Measurements from ENCODE around the gene METTL1. TPM values are rescaled to one million over a fixed set of nuclear protein-coding genes. Genes with fewer than 3 reads are reported as not detected.
A peak's percentile ranks its signal among the peaks of the same experiment; 100 is the strongest.

METTL1 gene
- total and polyA plus RNA-seq, 9 of the 15 experiments (the other 6 are each of a cell fraction or from before 2014, with no cell fraction given), result 12.6 to 65.9 (median 39.2) TPM

DNA sequence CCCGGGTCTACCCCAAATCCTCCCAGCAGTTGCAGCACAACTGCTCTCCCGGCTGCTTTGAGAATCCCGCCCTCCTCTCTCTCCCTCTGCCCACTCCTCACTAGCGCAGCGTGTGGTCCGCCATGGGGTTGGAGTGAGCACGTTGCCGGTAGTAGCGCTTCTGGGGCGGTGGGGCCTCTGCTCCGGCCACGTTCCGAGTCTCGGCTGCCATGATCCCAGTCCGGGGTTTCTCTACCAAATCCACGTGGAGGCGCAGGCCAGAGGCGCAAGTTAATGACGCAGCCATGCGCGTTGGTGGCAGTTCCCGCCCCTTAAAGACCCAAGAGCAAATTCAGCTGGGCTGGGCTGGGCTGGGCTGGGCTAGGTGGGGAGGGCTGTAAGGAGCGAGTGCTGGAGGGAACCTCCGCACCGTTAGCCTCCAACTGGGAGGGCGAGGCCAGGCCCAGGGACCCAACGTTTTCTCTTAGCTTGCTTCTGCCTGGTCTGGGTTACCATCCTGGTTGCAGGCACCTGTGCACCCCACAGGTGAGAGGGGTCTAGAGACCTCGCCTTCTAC lies at the start of gene METTL1 (continued):
- TF ChIP-seq, protein P1, sequence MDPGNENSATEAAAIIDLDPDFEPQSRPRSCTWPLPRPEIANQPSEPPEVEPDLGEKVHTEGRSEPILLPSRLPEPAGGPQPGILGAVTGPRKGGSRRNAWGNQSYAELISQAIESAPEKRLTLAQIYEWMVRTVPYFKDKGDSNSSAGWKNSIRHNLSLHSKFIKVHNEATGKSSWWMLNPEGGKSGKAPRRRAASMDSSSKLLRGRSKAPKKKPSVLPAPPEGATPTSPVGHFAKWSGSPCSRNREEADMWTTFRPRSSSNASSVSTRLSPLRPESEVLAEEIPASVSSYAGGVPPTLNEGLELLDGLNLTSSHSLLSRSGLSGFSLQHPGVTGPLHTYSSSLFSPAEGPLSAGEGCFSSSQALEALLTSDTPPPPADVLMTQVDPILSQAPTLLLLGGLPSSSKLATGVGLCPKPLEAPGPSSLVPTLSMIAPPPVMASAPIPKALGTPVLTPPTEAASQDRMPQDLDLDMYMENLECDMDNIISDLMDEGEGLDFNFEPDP (CRISPR knock-in tag; IDR thresholded peaks at IDR 0.05), result no peak
- peak; percentile 84 for TF ChIP-seq HCFC1 (IDR thresholded peaks at IDR 0.05; ENCODE audit: low read depth, low read length)
- peak; percentile 83 for TF ChIP-seq RB1 (IDR thresholded peaks at IDR 0.05; ENCODE audit: low read depth)
- no peak for TF ChIP-seq PURB (CRISPR knock-in tag; IDR thresholded peaks at IDR 0.05; ENCODE audit: low read depth)
- TF ChIP-seq, protein P2, sequence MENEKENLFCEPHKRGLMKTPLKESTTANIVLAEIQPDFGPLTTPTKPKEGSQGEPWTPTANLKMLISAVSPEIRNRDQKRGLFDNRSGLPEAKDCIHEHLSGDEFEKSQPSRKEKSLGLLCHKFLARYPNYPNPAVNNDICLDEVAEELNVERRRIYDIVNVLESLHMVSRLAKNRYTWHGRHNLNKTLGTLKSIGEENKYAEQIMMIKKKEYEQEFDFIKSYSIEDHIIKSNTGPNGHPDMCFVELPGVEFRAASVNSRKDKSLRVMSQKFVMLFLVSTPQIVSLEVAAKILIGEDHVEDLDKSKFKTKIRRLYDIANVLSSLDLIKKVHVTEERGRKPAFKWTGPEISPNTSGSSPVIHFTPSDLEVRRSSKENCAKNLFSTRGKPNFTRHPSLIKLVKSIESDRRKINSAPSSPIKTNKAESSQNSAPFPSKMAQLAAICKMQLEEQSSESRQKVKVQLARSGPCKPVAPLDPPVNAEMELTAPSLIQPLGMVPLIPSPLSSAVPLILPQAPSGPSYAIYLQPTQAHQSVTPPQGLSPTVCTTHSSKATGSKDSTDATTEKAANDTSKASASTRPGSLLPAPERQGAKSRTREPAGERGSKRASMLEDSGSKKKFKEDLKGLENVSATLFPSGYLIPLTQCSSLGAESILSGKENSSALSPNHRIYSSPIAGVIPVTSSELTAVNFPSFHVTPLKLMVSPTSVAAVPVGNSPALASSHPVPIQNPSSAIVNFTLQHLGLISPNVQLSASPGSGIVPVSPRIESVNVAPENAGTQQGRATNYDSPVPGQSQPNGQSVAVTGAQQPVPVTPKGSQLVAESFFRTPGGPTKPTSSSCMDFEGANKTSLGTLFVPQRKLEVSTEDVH (IDR thresholded peaks at IDR 0.05; ENCODE audit: low read depth, partially characterized antibody), result peak; percentile 77
- peak; percentile 89 for TF ChIP-seq PHF8 (IDR thresholded peaks at IDR 0.05; ENCODE audit: borderline replicate concordance, low read length)
- TF ChIP-seq, protein P3, sequence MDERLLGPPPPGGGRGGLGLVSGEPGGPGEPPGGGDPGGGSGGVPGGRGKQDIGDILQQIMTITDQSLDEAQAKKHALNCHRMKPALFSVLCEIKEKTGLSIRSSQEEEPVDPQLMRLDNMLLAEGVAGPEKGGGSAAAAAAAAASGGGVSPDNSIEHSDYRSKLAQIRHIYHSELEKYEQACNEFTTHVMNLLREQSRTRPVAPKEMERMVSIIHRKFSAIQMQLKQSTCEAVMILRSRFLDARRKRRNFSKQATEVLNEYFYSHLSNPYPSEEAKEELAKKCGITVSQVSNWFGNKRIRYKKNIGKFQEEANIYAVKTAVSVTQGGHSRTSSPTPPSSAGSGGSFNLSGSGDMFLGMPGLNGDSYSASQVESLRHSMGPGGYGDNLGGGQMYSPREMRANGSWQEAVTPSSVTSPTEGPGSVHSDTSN (CRISPR knock-in tag; IDR thresholded peaks at IDR 0.05; ENCODE audit: low read depth), result no peak
- TF ChIP-seq, protein P3 (tag; conservative IDR thresholded peaks at IDR 0.05; ENCODE audit: low read depth), result no peak
- TF ChIP-seq, protein P4, sequence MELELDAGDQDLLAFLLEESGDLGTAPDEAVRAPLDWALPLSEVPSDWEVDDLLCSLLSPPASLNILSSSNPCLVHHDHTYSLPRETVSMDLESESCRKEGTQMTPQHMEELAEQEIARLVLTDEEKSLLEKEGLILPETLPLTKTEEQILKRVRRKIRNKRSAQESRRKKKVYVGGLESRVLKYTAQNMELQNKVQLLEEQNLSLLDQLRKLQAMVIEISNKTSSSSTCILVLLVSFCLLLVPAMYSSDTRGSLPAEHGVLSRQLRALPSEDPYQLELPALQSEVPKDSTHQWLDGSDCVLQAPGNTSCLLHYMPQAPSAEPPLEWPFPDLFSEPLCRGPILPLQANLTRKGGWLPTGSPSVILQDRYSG (tag; conservative IDR thresholded peaks at IDR 0.05; ENCODE audit: low read depth), result no peak
- TF ChIP-seq, protein P5, sequence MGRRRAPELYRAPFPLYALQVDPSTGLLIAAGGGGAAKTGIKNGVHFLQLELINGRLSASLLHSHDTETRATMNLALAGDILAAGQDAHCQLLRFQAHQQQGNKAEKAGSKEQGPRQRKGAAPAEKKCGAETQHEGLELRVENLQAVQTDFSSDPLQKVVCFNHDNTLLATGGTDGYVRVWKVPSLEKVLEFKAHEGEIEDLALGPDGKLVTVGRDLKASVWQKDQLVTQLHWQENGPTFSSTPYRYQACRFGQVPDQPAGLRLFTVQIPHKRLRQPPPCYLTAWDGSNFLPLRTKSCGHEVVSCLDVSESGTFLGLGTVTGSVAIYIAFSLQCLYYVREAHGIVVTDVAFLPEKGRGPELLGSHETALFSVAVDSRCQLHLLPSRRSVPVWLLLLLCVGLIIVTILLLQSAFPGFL (CRISPR knock-in tag; IDR thresholded peaks at IDR 0.05), result no peak; the same call in 1 of the 2 replicates
- 0 out of 4 replicates have a peak, but pooled peaks of 1 of the 2 experiments have one; percentile 10 for TF ChIP-seq RCOR1 (IDR thresholded peaks at IDR 0.05; ENCODE audit: borderline replicate concordance in 1 of 2, low read depth in 2 of 2, low read length in 2 of 2)
- TF ChIP-seq U2AF1 (optimal IDR thresholded peaks at IDR 0.05; ENCODE audit: low read depth, low read length), result no peak
- TF ChIP-seq SMC3 (conservative IDR thresholded peaks at IDR 0.05; ENCODE audit: insufficient read depth, low read depth, low read length), result no peak
- peak; percentile 85 to 88 for TF ChIP-seq NRF1 (conservative IDR thresholded peaks at IDR 0.05 in 1 of 2, IDR thresholded peaks at IDR 0.05 in 1 of 2)
- TF ChIP-seq POLR2G (IDR thresholded peaks at IDR 0.05; ENCODE audit: low read depth, low read length), result peak; percentile 96
- no peak for TF ChIP-seq SRSF7 (optimal IDR thresholded peaks at IDR 0.05; ENCODE audit: low read depth, low read length)
- TF ChIP-seq LARP7 (IDR thresholded peaks at IDR 0.05), result peak; percentile 80; the same call in 1 of the 2 replicates
- no peak for TF ChIP-seq ZSCAN29 (IDR thresholded peaks at IDR 0.05)
- TF ChIP-seq NFIX (CRISPR knock-in tag; IDR thresholded peaks at IDR 0.05; ENCODE audit: low read depth), result no peak
- TF ChIP-seq SNIP1 (IDR thresholded peaks at IDR 0.05; ENCODE audit: low read depth), result no peak

All from K562 (cell line).